Astrocyte (in vitro differentiated cells and primary cell): ENCODE data around the gene SNAI3. TPM values are rescaled to one million over a fixed set of nuclear protein-coding genes. Genes with fewer than 3 reads are reported as not detected.

Experiments
- DNase-seq: peaks from one replicate; pipeline ENCODE4 v3.0.0-alpha.2; 2010; ENCODE audit warnings: low read depth
- FAIRE-seq: peaks from 2 replicates; lab custom pipeline; 2011; peaks lifted over from hg19 to GRCh38; lab: Jason Lieb, UNC
- H2AFZ ChIP-seq: 2 replicates; pipeline ENCODE4 v1.6.0; 2012; ENCODE audit warnings: low read depth, low read length, inconsistent platforms
- H3K27ac ChIP-seq: 2 replicates; pipeline ENCODE4 v1.5.1; 2011; ENCODE audit warnings: low read depth, low read length, inconsistent platforms
- H3K27me3 ChIP-seq: 2 replicates; pipeline ENCODE4 v1.6.0; 2011; ENCODE audit warnings: low read length, inconsistent platforms; ENCODE audit not compliant: insufficient read depth
- H3K36me3 ChIP-seq: 2 replicates; pipeline ENCODE4 v1.5.1; 2011; ENCODE audit warnings: low read length, inconsistent platforms; ENCODE audit not compliant: insufficient read depth
- H3K4me1 ChIP-seq: 2 replicates; pipeline ENCODE4 v1.5.1; 2011; ENCODE audit warnings: low read length, inconsistent platforms; ENCODE audit not compliant: insufficient read depth
- H3K4me2 ChIP-seq: 2 replicates; pipeline ENCODE4 v1.6.0; 2012; ENCODE audit warnings: low read length, inconsistent platforms
- H3K4me3 ChIP-seq: 2 replicates; pipeline ENCODE4 v1.5.1; 2011; ENCODE audit warnings: low read depth, mild to moderate bottlenecking, low read length, inconsistent platforms; ENCODE audit not compliant: insufficient read depth
- H3K79me2 ChIP-seq: 2 replicates; pipeline ENCODE4 v1.6.0; 2012; ENCODE audit warnings: mild to moderate bottlenecking, low read length, inconsistent platforms; ENCODE audit not compliant: insufficient read depth
- H3K9ac ChIP-seq: 2 replicates; pipeline ENCODE4 v1.6.0; 2012; ENCODE audit warnings: mild to moderate bottlenecking, low read length, inconsistent platforms
- H3K9me3 ChIP-seq: 2 replicates; pipeline ENCODE4 v1.5.1; 2012; ENCODE audit warnings: low read depth, mild to moderate bottlenecking, low read length, inconsistent platforms; ENCODE audit not compliant: insufficient read depth
- H4K20me1 ChIP-seq: 2 replicates; pipeline ENCODE4 v1.6.0; 2012; ENCODE audit warnings: low read length, inconsistent platforms; ENCODE audit not compliant: insufficient read depth
- H3K27ac Mint-ChIP-seq: one replicate; pipeline ENCODE4 v1.8.0; 2021; ENCODE audit warnings: mild to moderate bottlenecking, mixed read lengths; ENCODE audit not compliant: unreplicated experiment
- H3K27me3 Mint-ChIP-seq: one replicate; pipeline ENCODE4 v1.8.0; 2021; ENCODE audit warnings: low read depth, mixed read lengths; ENCODE audit not compliant: unreplicated experiment
- H3K36me3 Mint-ChIP-seq: one replicate; pipeline ENCODE4 v1.8.0; 2021; ENCODE audit warnings: low read depth, mixed read lengths; ENCODE audit not compliant: unreplicated experiment
- H3K4me1 Mint-ChIP-seq: one replicate; pipeline ENCODE4 v1.8.0; 2021; ENCODE audit warnings: low read depth, mixed read lengths; ENCODE audit not compliant: unreplicated experiment
- H3K4me3 Mint-ChIP-seq: one replicate; pipeline ENCODE4 v1.8.0; 2021; ENCODE audit warnings: mild to moderate bottlenecking, moderate library complexity, mixed read lengths; ENCODE audit not compliant: unreplicated experiment
- H3K9me3 Mint-ChIP-seq: one replicate; pipeline ENCODE4 v1.8.0; 2021; ENCODE audit warnings: mild to moderate bottlenecking, mixed read lengths; ENCODE audit not compliant: unreplicated experiment
- EZH2 ChIP-seq: IDR thresholded peaks from 2 replicates; pipeline ENCODE4 v1.6.1; 2012; ENCODE audit warnings: mild to moderate bottlenecking, low read length, inconsistent platforms; ENCODE audit not compliant: insufficient read depth
- total RNA-seq: library from RNA; stranded (reverse); gene quantifications from 2 replicates; pipeline ENCODE4 v1.2.1, GENCODE V29; 2021
- TF ChIP-seq, protein P1 (sequence below): IDR thresholded peaks from 2 replicates; pipeline ENCODE4 v1.5.1; 2011; ENCODE audit warnings: low read depth, mild to moderate bottlenecking, inconsistent platforms, low read length, moderate library complexity; ENCODE audit not compliant: insufficient read depth

SNAI3 gene
- total RNA-seq, 1 donor from 2014 or later: 0.48 TPM

DNA sequence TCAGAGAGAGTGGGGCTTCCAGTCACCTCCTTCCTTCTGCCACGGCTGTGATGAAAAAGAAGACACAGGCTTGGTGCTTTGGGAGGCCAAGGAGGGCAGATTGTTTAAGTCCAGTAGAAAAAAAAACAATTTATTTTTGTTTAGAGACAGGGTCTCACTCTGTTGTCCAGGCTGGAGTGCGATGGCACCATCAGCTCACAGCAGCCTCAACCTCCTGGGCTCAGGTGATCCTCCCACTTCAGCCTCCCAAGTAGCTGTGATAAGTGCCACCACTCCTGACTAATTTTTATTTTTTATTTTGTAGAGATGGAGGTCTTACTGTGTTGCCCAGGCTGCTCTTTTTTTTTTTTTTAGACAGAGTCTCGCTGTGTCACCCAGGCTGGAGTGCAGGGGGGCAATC lies 20.7 kb downstream of the SNAI3 start:
- Histone ChIP-seq H3K4me3 (no peak overlapping the region), H3K27ac (no peak overlapping the region), H3K9me3 (no peaks in the 10 kb centered on the region), H2AFZ (no peak overlapping the region), H3K27me3 (no peaks in the 10 kb centered on the region), H3K79me2 (peaks cover 28% of the 10 kb centered on the region), H4K20me1 (peaks cover 16% of the 10 kb centered on the region), H3K9ac (no peak overlapping the region), H3K36me3 (no peaks in the 10 kb centered on the region), H3K4me1 (peaks cover 6% of the 10 kb centered on the region), H3K4me2 (no peak overlapping the region)
- no peaks in the 10 kb centered on the region for H3K9me3 Mint-ChIP-seq
- H3K4me3 Mint-ChIP-seq: peak overlapping the region; percentile 27
- peaks cover 6% of the 10 kb centered on the region for H3K36me3 Mint-ChIP-seq
- TF ChIP-seq, protein P1, sequence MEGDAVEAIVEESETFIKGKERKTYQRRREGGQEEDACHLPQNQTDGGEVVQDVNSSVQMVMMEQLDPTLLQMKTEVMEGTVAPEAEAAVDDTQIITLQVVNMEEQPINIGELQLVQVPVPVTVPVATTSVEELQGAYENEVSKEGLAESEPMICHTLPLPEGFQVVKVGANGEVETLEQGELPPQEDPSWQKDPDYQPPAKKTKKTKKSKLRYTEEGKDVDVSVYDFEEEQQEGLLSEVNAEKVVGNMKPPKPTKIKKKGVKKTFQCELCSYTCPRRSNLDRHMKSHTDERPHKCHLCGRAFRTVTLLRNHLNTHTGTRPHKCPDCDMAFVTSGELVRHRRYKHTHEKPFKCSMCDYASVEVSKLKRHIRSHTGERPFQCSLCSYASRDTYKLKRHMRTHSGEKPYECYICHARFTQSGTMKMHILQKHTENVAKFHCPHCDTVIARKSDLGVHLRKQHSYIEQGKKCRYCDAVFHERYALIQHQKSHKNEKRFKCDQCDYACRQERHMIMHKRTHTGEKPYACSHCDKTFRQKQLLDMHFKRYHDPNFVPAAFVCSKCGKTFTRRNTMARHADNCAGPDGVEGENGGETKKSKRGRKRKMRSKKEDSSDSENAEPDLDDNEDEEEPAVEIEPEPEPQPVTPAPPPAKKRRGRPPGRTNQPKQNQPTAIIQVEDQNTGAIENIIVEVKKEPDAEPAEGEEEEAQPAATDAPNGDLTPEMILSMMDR: no peak
- TF ChIP-seq EZH2: no peak
- no peak for DNase-seq
- H3K27ac Mint-ChIP-seq: no peak overlapping the region
- H3K27me3 Mint-ChIP-seq: no peaks in the 10 kb centered on the region
- peaks cover 7% of the 10 kb centered on the region for H3K4me1 Mint-ChIP-seq
- FAIRE-seq: no peak

DNA sequence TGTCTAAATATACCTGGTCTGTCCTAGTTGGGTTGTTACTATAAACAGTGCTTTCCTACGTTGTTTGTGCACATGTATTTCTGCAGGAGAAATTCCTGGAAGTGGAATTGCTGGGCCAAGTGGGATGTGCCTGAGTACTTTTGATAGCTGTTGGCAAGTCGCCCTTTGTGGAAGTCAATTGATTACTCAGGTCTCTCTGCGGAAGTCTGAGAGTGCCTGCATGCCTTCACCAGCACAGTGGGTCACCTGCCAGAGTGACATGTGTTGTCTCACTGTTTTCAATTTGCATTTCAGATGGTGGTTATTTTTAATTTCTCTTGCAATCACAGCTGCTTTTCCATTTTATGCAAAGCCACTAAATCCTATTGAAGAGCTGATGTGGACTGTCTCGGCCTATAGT lies 21.2 kb downstream of the SNAI3 start:
- no peaks in the 10 kb centered on the region for H3K9me3 Mint-ChIP-seq
- TF ChIP-seq EZH2: no peak
- TF ChIP-seq, protein P1: no peak
- H3K36me3 Mint-ChIP-seq: peaks cover 5% of the 10 kb centered on the region
- Histone ChIP-seq H3K4me1 (peaks cover 6% of the 10 kb centered on the region), H3K9me3 (no peaks in the 10 kb centered on the region), H3K4me3 (no peak overlapping the region), H3K9ac (no peak overlapping the region), H2AFZ (no peak overlapping the region), H3K27ac (no peak overlapping the region), H4K20me1 (peaks cover 19% of the 10 kb centered on the region), H3K4me2 (no peak overlapping the region), H3K79me2 (peaks cover 29% of the 10 kb centered on the region), H3K36me3 (no peaks in the 10 kb centered on the region), H3K27me3 (no peaks in the 10 kb centered on the region)
- peak overlapping the region; percentile 75 for H3K4me3 Mint-ChIP-seq
- no peak for FAIRE-seq
- no peaks in the 10 kb centered on the region for H3K27me3 Mint-ChIP-seq
- peaks cover 7% of the 10 kb centered on the region for H3K4me1 Mint-ChIP-seq
- H3K27ac Mint-ChIP-seq: no peak overlapping the region
- DNase-seq: no peak

DNA sequence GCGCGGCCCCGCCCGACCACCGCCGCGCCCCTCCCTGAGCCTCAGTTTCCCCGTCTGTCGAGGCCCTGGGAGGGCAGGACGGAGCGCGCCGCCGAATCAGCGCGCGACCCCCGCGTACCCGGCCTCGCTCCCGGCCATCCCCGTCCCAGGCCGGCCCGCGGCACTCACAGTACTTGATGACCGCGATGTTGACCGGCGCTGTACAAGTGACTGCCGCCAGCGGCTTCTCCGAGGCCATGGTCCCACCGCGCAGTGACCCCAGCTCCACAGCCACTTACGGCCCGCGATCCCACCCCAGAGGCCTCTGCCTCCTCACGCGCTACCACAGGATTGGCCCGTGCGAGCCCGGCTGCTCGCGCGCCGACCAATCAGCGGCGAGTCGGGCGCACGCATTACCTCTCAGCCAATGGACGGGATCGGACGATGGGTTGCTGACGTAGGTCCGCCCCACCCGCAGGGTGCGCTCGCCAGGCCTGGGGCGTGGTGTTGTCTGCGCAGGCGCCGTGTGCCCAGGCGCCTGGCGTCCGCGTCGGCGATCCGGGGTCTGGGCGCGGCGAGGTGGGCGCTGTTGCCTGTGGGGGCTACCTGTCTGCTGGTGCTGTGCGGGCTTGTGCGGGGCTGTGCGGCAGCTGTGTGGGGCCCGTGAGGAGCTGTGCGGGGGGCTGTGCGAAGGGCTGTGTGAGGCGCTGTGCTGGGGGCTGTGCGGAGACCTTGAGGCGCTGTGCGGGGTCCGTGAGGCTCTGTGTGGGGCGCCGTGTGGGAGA lies 23.3 kb downstream of the SNAI3 start, which contains the start of gene MVD:
MVD (minus strand) TSS at position 249 of the 764 bp plus-strand sequence; CDS start at position 238, 11 bp downstream.
- H3K4me2 ChIP-seq: peak within 1 kb of the TSS; percentile 86
- DNase-seq (peak; percentile 93), FAIRE-seq (no peak)
- Mint-ChIP-seq H3K9me3 (no peaks in the 10 kb centered on the region), H3K27ac (peak within 1 kb of the TSS; percentile 55), H3K27me3 (no peaks in the 10 kb centered on the region), H3K36me3 (no peaks in the 10 kb centered on the region), H3K4me3 (peak within 1 kb of the TSS; percentile 92), H3K4me1 (peaks cover 7% of the 10 kb centered on the region)
- peak within 1 kb of the TSS; percentile 89 for H3K9ac ChIP-seq
- peak within 1 kb of the TSS; percentile 94 for H2AFZ ChIP-seq
- H3K27ac ChIP-seq: peak within 1 kb of the TSS; percentile 86
- H3K4me3 ChIP-seq: peak within 1 kb of the TSS; percentile 95
- H3K27me3 ChIP-seq: no peaks in the 10 kb centered on the region
- H3K9me3 ChIP-seq: no peaks in the 10 kb centered on the region
- TF ChIP-seq, protein P1: no peak
- no peak for TF ChIP-seq EZH2
- H3K79me2 ChIP-seq: peaks cover 43% of the 10 kb centered on the region
- peaks cover 6% of the 10 kb centered on the region for H3K4me1 ChIP-seq
- H3K36me3 ChIP-seq: no peaks in the 10 kb centered on the region
- peaks cover 38% of the 10 kb centered on the region for H4K20me1 ChIP-seq
